HG03097 (cell line): Measurements from ENCODE around the gene TCF7.

Source experiments
- ATAC-seq: cut with Tn5 transposase; IDR thresholded peaks from one replicate; pipeline ENCODE4 v1.9.1; 2021; ENCODE audit not compliant: unreplicated experiment, low FRiP score

TCF7 gene

GRCh38 chr5:134111741-134112647 lies 2.5 kb upstream of the TCF7 start:
- ATAC-seq, result no peak

DNA sequence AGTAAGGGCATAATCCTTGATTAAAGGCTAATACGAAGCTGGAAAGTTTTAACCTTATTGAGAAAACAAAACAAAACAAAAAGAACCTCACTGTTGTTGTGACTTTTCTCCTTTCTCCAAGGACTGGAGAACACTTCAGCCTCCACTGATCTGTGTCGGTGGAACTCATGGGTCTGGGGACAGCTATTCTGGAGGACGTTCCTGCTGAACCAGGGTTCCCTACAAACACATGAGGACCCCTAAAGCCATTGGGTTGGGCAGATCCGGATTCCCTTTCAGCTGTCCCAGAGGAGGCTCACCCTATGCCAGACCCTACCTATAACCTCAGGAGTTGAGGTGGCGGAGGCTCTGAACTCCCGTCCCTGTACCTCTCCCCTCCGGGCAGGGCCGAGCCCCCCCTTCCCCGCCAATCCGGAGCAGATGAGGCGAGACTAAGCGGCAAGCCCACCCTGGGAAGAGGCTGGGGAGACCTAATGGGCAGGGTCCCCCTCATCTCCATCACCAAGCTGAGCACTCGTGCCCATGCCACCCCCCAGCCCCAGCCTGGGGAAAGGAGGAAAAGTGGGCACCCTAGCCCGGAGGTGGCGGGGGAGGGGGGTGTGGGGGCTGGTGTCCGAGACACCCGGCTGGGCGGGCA lies 1.6 kb upstream of the TCF7 start:
- ATAC-seq, result no peak

DNA sequence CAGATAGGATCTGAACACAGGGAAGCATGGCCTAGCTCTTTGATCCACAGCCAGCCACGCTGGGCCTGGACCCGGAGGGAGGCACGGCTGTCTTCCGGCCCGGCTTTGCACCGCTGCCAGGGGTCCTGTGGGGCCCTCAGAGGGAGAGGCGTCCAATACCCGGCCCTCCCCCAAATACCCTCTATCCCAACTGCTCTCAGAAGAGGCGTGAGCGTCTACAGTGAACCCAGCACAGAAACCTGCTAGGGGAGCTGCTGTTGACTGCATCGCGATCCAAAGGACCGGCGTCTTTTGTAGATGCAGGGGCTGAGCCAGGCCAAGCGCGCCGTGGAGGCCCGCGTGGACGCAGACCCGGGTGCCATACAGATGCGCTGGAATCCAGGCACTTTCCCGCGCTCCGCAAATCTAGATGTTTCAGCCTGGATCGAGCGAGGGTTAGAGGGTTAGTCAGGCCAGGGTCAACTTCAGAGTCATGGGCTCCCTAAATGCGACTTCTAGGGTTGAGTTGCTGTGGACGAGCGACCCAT lies 1.1 kb upstream of the TCF7 start:
- ATAC-seq, result no peak

DNA sequence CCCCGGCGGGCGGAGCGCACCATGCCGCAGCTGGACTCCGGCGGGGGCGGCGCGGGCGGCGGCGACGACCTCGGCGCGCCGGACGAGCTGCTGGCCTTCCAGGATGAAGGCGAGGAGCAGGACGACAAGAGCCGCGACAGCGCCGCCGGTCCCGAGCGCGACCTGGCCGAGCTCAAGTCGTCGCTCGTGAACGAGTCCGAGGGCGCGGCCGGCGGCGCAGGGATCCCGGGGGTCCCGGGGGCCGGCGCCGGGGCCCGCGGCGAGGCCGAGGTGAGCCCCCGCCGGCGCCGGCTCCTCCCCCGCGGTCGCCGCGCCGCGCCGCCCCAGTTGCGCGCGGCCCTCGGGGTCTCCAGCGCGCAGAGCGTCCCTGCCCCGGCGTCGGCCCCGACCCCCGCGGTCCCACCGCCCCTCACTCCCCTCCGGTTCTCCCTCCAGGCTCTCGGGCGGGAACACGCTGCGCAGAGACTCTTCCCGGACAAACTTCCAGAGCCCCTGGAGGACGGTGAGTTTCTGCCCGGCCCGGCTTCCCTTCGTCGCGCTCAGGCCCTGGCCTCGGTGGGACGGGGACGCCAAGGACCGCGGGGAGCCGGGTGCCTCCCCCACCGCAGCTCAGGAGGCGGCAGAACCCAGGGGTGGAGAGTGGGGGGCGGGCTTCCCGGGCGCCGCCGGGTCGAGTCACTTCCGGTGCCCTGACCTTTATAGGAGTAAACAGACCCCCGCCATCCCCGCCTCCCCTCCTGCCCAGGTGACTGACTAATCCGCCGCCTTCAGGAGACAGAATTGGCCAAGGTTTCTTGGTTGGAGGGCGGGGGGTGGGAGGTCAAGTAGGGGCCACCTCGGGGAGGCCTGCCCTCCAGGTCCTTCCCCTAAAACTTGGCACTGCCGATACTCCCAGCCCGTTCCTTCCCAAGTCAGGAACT lies 665 bp downstream of the TCF7 start:
- no peak for ATAC-seq

DNA sequence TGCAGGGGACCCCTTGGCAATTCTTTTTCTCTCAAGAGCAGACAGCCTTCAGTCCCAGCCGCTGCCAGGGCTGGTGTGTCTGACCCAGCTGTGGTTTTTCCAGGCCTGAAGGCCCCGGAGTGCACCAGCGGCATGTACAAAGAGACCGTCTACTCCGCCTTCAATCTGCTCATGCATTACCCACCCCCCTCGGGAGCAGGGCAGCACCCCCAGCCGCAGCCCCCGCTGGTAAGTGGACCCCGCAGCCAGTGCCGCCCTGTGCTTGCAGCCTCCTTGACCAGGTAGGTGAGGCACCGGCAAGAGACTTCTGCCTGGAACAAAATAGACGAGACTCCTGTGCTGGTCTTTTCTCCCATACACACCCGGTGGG lies 1.3 kb downstream of the TCF7 start:
- no peak for ATAC-seq

DNA sequence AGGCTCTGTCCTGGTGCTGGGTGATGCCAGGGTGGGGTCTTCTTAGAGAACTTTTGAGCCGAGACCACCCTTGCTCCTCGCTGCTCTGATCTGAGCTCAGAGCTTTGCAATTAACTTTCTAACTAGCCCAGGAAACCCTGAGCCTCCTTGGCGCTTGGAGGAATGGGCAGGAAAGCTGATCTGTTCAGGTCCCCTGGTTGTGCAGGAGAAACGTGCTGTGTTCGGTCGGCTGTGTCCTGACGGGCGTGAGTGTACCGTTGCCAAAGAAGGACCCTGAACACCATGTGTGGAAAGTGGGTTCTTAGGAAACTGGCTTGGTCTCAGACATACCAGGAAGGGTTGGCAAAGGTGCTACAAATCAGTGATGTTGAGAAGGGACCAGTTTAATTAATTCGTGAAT lies 1.8 kb downstream of the TCF7 start:
- no peak for ATAC-seq

- ATAC-seq, result no peak
These were observed 2.6 kb downstream of the TCF7 start for GRCh38 chr5:134116789-134117761.

DNA sequence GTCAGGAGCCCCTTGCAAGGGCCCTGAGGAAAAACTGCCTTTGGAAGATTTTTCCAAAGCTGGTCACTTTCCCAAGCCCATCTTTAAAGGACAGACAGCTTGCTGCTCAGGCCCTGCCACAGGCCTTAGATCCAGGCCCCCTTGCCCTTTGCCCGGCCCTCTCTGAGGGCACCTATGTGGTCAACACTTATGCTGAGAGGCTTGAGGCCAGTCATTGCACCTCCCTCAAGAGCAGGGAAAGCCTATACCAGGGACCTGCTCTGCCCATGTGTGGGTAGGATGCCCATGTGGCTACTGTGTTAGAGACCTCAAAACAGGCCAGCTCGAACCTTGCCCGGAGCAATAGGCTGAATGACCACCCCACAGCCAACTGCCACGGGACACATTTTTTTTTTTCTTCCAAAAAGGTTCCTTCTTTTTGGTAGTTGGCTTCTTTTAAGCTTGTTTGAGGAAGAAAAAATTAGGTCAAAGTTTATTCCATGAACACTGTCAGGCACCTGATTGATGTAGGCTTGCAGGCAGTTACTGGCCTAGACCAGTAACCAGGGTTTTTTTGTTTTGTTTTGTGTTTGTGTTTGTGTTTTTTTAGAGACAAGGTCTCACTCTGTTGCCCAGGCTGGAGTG lies 3.8 kb downstream of the TCF7 start:
- ATAC-seq, result no peak

GRCh38 chr5:134119720-134120119 lies 5.2 kb downstream of the TCF7 start:
- ATAC-seq, result no peak

DNA sequence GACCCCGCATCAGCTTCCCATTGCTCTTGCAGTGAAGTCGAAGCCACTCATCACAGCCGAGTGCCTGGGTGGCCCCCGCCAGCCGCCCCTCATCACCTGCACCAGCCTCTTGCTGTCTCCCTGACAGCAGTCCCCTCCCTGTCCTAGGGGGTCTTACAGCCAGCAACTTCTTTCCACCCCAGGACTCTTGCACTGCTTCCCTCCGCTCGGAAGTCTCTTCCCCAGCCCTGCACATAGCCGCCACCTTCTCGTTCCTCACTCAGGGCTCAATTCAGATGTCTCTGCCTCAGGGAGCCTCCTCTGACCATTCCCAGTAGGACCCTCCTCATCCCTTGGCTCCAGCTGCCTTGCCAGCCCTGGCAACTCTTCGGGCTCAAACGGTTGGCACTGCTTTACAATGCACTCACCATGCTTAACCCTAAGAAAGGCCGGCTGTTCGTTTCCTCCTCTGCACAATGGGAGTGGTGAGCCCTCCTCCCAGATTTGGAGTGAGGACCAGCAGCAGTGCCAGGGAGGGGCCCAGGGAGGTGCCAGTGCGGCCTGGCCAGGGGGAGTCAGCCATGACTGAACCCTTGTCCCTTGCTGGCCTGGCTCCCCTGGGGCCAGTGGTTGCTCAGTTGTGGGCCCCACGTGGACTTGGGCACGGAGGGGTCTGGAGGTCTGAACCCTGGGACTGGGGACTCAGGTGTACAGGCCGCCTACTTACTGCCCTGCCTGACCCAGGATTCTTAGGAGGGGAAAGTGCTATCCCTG lies 6.1 kb downstream of the TCF7 start:
- no peak for ATAC-seq

DNA sequence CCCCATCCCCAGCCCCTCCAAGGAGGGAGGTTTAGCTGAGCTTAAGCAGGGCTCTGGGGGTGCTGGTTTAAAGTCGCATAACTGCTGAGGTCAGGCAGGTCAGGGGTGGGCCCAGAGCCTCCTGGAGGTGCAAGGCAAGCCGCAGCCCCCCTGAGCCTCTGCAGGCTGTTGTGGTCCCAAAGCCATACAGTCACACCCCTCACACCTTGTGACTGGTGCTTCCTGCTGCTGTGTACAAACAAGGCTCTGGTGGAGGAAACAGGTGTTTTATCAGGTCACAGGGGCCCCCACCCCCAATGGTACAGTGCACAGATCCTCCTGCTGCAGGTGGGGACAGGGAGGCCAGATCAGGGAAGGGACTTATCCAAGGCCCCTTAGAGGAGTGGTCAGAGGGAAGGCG lies 8.0 kb downstream of the TCF7 start:
- no peak for ATAC-seq

GRCh38 chr5:134123360-134123759 lies 8.9 kb downstream of the TCF7 start:
- ATAC-seq, result no peak

DNA sequence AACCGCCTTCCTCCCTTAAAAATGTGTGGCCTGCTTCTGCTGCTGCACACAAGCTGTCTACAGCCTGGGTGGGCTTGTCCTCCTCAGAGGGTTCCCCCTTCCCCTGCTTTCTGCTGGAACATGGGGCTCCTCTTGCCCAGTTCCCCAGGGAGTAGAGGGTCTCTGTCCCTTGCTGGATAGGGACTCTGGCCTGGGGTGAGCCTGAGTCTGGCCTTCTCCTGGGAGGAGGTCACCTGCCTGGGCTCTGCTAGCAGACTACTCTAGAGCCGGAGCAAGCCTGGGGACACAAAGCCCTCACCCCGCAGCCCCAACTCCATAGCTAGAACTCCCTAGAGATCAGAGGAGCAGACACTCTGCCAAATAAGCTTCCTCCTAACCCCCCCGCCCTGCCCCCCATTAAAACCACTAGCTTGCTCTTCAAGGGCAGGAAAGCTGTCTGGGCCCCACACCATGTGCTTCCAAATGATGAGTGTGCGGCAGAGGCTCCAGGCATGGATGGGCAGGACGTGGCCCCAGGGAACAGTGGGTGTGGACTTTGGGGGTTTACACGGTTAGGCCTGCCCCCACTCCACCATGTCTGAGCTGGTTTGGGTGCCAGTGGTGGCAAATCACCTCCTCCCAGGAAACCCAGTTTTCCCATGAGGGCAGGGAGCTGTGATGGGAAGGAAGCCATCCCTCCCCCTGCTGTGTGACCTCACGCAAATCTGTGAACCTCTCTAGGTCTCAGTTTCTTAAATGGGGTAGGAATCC lies 10.0 kb downstream of the TCF7 start:
- ATAC-seq, result no peak

DNA sequence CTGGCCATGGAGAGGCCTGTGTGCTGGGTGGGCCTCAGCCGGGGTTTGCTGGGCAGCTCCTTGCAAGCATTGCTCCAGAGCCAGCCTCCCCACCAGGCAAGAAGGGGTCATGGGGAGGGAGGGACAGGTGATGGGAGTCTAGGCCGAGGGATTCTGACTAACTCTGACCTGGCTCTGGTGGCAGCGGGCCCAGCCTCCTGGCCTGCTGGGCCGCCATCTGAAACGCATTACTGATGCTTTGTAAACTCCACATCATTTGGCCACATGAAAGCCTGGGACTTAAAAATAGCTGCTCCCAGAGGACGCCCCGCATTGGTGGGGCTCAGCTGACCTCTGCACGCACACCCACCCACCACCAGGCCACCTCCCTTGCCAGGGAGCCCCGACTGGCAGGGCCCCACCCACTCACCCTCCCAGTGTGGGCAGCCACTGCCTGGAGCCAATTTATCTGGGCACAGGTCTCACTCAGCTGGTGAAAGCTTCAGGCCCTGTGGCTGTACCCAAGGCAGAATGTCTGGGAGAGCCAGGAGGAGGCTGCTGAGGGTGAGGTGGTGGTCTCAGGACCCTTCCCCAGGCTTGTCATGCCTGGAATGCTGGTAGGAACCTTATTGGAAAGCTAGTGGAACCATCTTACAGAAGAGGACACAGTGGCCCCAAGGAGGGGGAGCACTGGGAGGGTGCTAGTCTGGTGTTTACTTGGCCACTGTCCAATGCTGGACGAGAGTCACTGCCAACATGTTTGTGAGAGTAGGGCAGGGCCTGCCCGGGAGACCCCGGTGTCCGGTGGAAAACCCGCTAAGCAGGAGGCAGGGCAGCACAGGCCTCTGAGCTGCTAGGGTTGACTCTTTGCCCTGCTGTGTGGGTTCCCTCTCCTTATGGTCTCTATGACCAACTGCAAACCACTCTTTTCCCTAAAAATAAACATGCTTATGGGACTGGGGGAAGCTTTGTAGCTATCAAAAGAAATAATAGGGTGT lies 10.8 kb downstream of the TCF7 start:
- ATAC-seq, result no peak

DNA sequence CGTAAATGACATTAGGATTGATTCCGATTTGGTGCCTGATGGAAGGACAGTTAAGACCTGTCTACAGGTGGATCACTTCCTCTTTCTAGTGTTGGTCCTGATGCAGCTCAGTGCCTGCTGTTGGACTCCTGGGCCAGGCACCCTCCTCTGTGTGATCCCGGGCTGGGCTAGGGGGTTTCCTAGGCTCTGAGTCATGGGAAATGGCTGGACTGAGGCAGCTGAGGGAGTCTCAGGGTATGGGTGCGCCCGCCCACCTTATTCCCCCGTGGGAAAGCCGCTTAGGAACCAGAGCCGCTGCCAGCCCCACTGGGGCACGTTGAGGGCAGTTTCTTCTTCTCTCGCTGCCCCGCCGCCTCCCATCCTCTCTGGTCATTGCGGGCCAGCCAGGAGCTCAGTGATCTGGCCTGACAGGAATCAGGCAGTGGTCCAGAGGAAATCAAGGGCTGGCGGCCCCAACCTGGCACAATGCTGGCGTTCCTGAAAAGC lies 12.9 kb downstream of the TCF7 start:
- no peak for ATAC-seq

- no peak for ATAC-seq
These were observed 13.6 kb downstream of the TCF7 start for GRCh38 chr5:134127988-134128647.
